Stimulated activated naive B cell treated with anti-CD40 and anti-IgM and Interleukin-4, amounts not matched to agents 10 μg/mL and 1 μg/mL and 100 μg/mL, for 72 hours (primary cell): ENCODE results near the gene CRABP2.

Experiments
- ATAC-seq, 2 donors: fragments of 150-1000 bp; cut with Tn5 transposase; replicated peaks; 2 replicates each; pipeline ENCODE4 v1.10.0; 2021; ENCODE audit warnings: moderate library complexity in 1 of 2
- DNase-seq: peaks from one replicate; pipeline ENCODE4 v3.0.0; 2021
- H3K27ac Mint-ChIP-seq: one replicate; pipeline ENCODE4 v1.8.0; 2022; ENCODE audit warnings: mild to moderate bottlenecking, mixed read lengths
- H3K27me3 Mint-ChIP-seq, 2 donors: one replicate each; pipeline ENCODE4 v1.8.0; 2022; ENCODE audit warnings: mixed read lengths in 2 of 2
- H3K36me3 Mint-ChIP-seq, 2 donors: one replicate each; pipeline ENCODE4 v1.8.0; 2022; ENCODE audit warnings: mixed read lengths in 2 of 2, mild to moderate bottlenecking in 1 of 2
- H3K4me1 Mint-ChIP-seq, 2 donors: one replicate each; pipeline ENCODE4 v1.8.0; 2022; ENCODE audit warnings: mixed read lengths in 2 of 2, mild to moderate bottlenecking in 1 of 2
- H3K4me3 Mint-ChIP-seq, 2 donors: one replicate each; pipeline ENCODE4 v1.8.0; 2022; ENCODE audit warnings: mild to moderate bottlenecking in 2 of 2, mixed read lengths in 2 of 2, moderate library complexity in 1 of 2
- H3K9me3 Mint-ChIP-seq, 2 donors: one replicate each; pipeline ENCODE4 v1.8.0; 2022; ENCODE audit warnings: mixed read lengths in 2 of 2, mild to moderate bottlenecking in 1 of 2

The CRABP2 gene

DNA sequence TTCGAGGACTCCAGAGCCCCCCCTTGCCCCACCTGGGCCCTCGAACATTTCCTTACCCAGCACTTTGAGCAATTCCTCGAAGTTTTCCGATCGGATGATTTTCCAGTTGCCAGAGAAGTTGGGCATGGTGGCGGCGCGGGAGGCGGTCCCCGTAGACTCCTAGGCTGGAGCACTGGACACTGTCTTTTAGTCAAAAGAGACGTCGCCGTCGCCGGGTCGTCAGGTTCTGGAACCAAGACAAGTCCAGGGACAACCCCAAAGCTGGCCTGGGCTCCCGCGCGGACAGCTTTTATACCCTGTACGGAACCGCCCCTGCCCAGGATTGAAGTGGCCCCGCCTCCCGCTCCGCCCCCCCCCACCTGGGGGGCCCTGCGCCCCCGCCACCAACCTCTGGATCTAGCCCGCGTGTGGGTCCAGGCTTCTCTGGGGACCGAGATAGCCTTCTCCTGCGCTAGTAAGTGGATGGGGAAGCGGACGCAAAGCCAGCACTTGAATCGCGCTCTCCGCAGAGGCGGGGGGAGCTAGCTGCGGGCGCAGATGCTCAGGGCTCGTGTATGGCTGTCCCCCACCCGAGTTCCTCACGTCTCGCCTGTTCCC, at the start of gene CRABP2:
TSS of gene CRABP2 (minus strand) at position 263 of the 597 bp plus-strand sequence. CDS start at position 126, 137 bp downstream.
- Mint-ChIP-seq H3K36me3 (no peaks in the 10 kb centered on the region), H3K4me1 (peaks cover 17 to 32% of the 10 kb centered on the region in 2 donors), H3K9me3 (no peaks in the 10 kb centered on the region), H3K4me3 (peak within 1 kb of the TSS; percentile 85 to 90), H3K27me3 (peaks cover 47 to 56% of the 10 kb centered on the region in 2 donors), H3K27ac (peak within 1 kb of the TSS; percentile 96)
- no peak for DNase-seq
- ATAC-seq = peak; percentile 53 to 61

DNA sequence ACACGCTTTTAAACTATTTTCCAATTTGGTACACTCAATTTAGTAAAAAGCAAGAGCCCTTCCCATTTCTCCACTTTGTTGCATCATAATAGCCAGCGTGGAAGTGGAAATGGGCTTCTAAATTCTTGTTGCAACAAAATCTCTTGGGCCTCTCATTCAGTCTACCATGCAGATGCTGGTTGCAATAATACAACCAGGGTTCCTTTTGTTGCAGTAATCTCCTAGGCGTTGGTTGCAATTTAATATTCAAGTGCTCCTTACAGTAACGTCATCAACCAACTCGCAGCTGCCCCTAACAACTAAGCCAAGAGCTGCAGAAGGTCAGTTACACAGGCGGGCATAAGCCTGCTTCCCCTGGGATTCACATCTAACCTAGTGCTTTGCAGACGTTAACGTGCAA, 48.8 kb upstream of the CRABP2 start:
- no peak overlapping the region for H3K27ac Mint-ChIP-seq
- DNase-seq (no peak), ATAC-seq (no peak)
- no peak overlapping the region for H3K4me3 Mint-ChIP-seq
- H3K9me3 Mint-ChIP-seq = no peaks in the 10 kb centered on the region
- peaks cover 8 to 20% of the 10 kb centered on the region in 2 donors for H3K36me3 Mint-ChIP-seq
- peaks cover 25 to 39% of the 10 kb centered on the region in 2 donors for H3K4me1 Mint-ChIP-seq
- no peaks in the 10 kb centered on the region for H3K27me3 Mint-ChIP-seq

DNA sequence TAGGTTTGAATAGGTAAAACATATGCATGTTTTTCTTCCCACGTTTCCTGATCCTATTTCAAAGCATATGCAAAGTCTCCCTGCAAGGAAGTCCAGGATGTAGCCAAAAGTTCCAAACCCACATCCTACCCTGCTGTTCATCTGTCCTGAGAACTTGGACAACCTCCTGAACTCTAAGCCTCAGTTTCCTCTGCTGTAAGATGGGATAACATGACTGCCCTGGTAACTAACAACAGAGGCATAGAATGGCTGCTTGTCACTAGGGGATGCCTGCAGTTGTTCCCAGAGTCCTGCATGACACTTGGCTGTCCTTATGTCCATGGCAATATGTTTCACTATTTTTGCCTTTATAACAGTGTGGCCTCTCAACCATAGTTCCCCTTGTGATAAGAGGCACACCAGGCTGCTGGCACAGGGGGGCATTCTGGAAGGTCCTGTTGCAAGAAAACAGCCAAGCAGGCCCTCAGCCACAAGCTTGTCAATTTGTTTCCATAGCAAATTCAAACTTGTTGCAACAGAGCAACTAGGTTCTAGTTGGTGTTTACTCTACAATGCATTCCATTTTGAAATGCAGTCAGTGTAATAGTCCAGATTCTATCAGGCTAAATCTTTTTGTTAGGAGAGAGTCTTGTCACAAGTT, 47.6 kb upstream of the CRABP2 start:
- Mint-ChIP-seq H3K27me3 (no peaks in the 10 kb centered on the region), H3K9me3 (no peaks in the 10 kb centered on the region), H3K4me1 (peaks cover 36 to 48% of the 10 kb centered on the region in 2 donors), H3K27ac (peak overlapping the region; percentile 52), H3K4me3 (peak overlapping the region; percentile 79 to 94), H3K36me3 (peaks cover 16 to 30% of the 10 kb centered on the region in 2 donors)
- ATAC-seq (no peak), DNase-seq (no peak)

DNA sequence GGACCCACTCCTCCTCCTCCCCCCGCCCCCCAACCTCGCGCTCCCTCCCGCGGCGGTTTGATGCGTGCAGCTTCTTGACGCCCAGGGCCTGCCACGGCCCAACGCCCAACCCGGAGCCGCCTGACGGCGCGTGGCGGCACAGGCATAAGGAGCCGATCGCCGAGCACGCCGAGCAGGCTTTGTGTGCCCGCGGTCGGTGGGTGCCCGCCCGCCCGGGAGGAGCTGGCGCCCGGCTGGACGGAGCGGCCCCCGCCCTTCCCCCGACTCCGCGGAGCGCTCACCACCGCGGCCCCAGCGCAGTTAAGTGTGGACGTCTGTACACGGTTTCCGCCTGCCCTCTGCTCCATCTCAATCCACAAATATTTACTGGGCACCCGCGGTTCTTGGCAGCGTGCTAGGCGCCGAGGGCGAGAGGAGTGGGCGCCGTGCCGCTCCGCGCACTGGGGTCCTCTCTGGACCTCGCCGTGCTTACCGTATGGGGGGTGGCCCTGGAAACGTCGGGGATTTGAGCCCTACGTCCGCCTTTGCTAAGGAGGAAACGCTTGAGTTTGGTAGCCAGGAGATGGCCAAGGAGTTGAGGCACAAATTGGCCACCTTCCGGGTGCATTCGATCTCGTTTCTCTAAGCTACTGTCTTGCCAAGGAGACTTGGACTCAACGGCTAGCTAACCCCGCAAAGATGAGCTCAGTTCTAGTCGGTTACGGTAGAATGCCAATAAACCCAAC, 46.5 kb upstream of the CRABP2 start:
- DNase-seq = peak; percentile 91
- Mint-ChIP-seq H3K4me1 (peaks cover 44 to 57% of the 10 kb centered on the region in 2 donors), H3K36me3 (peaks cover 19 to 37% of the 10 kb centered on the region in 2 donors), H3K4me3 (peak overlapping the region; percentile 79 to 94), H3K9me3 (no peaks in the 10 kb centered on the region), H3K27ac (peak overlapping the region; percentile 97), H3K27me3 (no peaks in the 10 kb centered on the region)
- ATAC-seq = peak; percentile 79 to 83

DNA sequence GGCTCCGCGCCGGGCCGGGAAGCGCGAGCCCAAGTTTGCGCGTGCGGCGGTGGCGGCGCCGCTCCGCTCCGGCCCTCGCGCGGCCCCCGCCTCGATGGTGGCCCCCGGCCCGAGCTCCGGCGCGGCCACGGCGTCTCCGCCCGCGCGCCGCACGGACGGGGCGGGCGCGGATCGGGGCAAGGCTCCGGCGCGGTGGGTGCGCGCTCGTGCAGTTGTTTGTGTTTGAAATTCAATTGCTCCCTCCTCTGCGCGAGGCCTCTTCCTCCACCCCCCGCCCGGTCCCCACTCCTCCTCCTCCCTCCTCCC, 46.0 kb upstream of the CRABP2 start, which contains the start of gene HDGF:
TSS of gene HDGF (minus strand) at position 225 of the 306 bp plus-strand sequence. CDS start 246 bp downstream, outside the sequence.
- ATAC-seq (no peak), DNase-seq (no peak)
- H3K9me3 Mint-ChIP-seq = no peaks in the 10 kb centered on the region
- peaks cover 46 to 63% of the 10 kb centered on the region in 2 donors for H3K4me1 Mint-ChIP-seq
- peak within 1 kb of the TSS; percentile 79 to 94 for H3K4me3 Mint-ChIP-seq
- H3K27ac Mint-ChIP-seq = peak within 1 kb of the TSS; percentile 97
- H3K36me3 Mint-ChIP-seq = peaks cover 19 to 41% of the 10 kb centered on the region in 2 donors
- H3K27me3 Mint-ChIP-seq = no peaks in the 10 kb centered on the region

DNA sequence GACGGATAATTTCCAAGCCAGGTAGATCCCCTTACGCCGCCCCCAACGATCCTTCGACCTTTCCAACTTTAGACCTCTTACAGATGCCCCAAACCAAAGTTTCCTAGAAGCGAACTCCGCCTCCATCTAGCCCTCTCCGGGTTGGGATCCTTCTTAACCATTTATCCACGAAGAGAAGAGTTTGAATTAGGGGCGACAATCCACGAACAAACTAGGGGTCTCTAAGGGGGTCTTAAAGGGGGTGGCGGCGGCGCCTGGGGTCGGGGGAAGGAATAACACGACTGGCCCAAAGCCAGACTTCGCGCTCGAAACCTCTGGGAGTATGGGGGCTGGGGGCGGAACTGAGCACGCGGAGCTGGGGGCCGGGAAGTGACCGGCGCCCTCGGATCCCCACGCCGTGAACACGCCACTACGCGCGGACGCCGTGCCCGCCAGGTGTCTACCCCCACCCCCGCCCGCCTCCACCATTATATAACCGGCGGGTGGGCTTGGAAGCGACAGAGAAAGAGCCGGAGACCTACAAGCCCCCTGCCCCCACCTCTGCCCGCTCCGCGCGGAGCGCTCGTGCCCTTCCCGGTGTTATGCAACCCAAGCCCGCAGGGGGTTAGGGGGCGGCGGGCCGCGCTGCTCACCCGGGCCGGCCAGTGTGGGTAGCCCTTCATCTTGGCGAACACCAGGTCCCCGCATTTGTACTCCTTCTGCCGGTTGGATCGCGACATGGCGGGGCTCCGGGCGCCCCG, 45.5 kb upstream of the CRABP2 start:
- Mint-ChIP-seq H3K4me1 (peaks cover 50 to 68% of the 10 kb centered on the region in 2 donors), H3K9me3 (no peaks in the 10 kb centered on the region), H3K4me3 (peak overlapping the region; percentile 79 to 92), H3K27ac (peak overlapping the region; percentile 94), H3K27me3 (no peaks in the 10 kb centered on the region), H3K36me3 (peaks cover 21 to 44% of the 10 kb centered on the region in 2 donors)
- DNase-seq (peak; percentile 30), ATAC-seq (peak; percentile 32 to 38)

DNA sequence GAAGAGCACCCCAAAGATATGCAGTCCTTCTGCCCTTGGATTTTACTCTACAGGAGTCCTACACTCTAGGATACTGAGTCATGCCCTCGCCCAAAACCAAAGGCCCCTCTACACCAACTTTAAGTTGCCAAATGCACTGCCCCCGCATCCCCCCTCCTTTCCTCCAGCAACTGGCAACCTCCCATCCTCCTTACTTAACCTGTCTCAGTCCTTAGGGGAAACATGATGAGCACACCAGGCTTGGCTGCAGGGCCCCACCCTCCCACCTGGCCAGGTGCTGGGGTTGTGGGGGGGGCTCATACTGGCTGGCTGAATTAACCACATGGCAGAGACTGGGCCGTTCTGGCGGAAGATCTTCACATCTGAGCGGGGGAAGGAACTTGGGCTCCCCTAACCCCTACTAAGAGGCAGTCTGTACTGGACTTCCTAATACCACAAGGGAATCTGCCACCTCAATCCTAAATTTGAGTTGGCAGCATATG, 44.8 kb upstream of the CRABP2 start:
- peaks cover 26 to 49% of the 10 kb centered on the region in 2 donors for H3K36me3 Mint-ChIP-seq
- DNase-seq = no peak

DNA sequence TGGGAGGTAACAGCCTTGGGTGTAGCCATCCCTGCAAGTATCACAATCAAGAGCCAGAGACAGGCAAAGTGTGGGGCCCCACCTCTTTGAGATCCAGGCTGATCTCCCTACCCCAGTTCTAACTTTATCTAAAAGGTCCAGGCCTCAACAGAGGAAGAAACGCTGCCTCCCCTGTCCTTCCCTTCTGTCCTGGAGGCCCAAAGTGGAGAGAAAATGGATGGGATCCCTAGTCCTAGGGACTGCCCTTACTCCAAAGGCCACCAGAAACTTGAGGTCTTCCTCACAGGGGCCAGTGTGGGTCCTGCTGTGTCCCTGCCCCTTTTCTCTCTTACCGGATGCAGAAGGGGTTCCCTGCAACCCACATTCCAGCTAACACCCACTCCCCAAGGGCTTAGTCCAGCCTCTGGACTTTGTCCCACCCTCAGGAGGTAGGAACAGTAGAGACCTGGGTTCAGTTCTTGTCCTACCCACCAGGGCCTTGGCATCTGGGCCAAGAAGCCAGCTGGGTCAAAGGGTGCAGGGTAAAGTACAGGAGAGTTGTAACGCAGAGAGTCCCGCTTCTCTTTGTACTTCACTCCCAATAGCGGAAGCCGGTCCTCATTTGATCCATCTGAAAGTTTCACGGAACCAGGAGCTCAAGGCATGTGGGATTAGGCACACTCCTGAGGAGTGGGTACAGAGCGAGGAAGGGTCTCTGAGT, 44.2 kb upstream of the CRABP2 start:
- peak overlapping the region; percentile 79 to 92 for H3K4me3 Mint-ChIP-seq
- H3K4me1 Mint-ChIP-seq = peaks cover 51 to 68% of the 10 kb centered on the region in 2 donors
- no peak for ATAC-seq
- DNase-seq = no peak
- peak overlapping the region; percentile 94 for H3K27ac Mint-ChIP-seq
- H3K9me3 Mint-ChIP-seq = no peaks in the 10 kb centered on the region
- H3K36me3 Mint-ChIP-seq = peaks cover 30 to 56% of the 10 kb centered on the region in 2 donors
- no peaks in the 10 kb centered on the region for H3K27me3 Mint-ChIP-seq

More for the DNA sequence above, 44.8 kb upstream of the CRABP2 start:
- Mint-ChIP-seq H3K9me3 (no peaks in the 10 kb centered on the region), H3K4me1 (peaks cover 52 to 68% of the 10 kb centered on the region in 2 donors), H3K27me3 (no peaks in the 10 kb centered on the region), H3K4me3 (peak overlapping the region; percentile 79 to 92), H3K27ac (peak overlapping the region; percentile 94)
- peak in 1 of 2 donors; percentile 6 for ATAC-seq

DNA sequence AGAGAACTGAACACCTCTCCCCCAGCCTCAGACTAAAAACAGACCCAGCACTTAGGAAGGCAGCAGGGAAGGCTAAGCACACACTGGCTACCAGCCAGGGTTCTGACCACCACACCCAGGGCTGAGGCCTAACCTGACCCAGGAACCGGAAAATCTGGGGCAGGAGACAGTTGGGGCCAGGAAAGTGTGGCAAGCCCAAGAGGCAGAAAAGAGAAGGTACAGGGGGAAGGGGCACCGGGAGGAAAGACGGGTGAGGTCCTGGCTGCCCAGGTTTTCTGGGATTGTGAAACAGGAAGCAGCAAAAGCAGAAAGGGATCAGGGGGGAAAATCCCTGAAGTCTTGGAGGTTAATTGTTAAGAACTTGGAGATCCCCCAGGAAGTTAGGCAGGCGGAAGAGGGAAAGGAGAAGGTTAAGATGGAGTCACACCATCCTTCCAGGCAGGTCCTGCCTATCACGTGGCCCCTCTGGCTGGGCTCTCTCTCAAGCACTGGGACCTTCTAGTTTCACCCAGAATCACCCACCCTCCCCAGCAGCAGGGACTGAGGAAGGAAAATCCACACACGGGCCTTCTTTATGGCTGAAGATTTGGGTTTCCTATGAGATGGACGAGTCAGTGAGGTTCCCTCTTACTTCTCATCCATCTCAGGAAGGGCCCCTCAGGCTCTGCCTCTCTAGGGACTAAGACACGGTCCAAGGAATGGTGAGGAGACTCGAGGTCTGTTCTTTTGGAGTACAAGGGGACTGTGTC, 43.5 kb upstream of the CRABP2 start:
- no peaks in the 10 kb centered on the region for H3K9me3 Mint-ChIP-seq
- H3K27ac Mint-ChIP-seq = peak overlapping the region; percentile 94
- ATAC-seq (no peak), DNase-seq (no peak)
- H3K4me1 Mint-ChIP-seq = peaks cover 51 to 64% of the 10 kb centered on the region in 2 donors
- H3K36me3 Mint-ChIP-seq = peaks cover 35 to 61% of the 10 kb centered on the region in 2 donors
- H3K4me3 Mint-ChIP-seq = peak overlapping the region; percentile 79 to 92
- no peaks in the 10 kb centered on the region for H3K27me3 Mint-ChIP-seq

DNA sequence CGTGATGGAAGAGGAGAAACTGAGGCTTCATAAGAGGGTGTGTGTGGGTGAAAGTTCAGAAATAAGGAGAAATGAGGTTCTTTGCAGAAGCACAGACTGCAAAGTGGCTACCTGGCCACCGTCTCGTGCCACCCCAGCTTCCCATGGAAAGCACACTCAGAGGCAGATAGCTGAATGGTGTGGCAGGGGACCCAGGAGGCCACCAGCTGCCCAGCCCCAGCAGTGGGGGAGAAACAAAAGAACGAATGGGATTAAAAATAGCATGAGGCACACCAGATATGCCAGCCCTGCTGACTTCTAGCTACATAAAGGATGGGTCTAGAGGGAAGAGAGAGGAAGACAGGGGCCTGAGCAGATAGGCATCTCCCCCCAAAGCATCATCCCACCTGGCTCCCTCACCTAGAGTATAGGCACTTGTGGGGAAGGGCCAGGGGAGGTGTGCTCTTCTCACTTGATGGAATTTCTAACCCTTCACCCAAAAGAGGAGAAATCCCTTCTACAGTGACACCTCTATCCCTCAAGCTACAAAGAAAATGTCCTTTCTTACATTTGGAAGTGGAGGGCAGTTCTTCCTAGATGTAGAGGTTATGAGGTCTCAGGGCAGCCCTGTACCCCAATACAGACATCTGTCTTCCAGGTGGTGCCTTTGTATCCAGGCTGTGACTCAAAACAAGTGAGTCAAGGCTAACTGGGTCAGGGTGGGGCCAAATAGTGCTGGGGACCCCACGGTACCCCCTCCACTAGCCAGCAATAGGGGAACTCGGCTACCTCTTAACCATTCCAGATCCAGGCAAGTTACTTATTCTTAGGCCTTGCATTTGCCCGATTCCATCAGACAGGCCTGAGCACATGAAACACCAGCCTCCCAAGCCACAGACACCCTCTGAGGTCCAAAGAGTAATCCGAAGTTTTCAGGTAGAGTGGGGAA, 42.6 kb upstream of the CRABP2 start:
- Mint-ChIP-seq H3K27me3 (no peaks in the 10 kb centered on the region), H3K4me1 (peaks cover 50 to 65% of the 10 kb centered on the region in 2 donors), H3K27ac (peak overlapping the region; percentile 94), H3K4me3 (peak overlapping the region; percentile 79 to 92), H3K36me3 (peaks cover 42 to 70% of the 10 kb centered on the region in 2 donors), H3K9me3 (no peaks in the 10 kb centered on the region)
- DNase-seq = no peak
- no peak for ATAC-seq

DNA sequence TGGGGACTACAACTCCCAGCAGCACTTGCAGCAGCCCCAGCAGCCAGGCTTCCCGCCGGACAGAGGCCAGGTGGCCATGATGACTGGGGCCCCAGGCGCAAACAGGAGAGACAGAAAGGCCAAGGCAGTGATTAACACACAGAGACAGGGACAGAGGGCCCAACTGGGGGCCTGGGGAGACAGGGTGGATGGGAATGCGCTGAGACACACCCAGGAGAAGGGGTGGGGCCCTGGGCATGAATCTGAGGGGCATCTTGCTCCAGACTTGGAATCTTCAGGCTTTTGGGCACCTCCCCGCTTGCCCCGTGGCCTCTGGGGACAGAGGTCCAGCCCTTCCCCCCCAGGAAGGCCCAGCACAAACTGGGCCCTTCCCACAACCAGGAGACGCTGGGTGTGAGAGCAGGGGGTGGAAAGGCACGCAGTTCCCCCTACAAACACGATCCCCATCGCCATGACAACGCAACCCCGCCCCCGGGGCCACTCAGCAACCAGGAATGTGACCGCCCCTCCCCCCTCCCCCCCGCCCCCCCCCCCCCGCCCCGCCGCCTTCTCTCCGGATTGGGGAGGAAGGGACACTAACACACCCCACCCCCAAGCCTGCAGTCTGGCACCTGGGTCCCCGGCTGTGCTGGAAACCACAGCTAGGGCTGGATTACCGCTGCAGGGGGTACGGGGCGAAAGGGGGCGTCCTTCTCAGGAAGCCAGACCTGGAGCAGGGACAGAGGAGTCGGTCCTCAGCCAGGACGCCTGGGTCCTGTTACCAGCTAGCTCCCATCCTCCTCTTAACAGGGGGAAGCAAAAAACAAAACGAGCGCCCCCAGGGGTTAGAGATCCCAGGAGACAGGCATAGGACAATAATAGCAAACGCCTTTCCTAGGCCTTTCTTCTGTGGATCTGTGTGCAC, 41.6 kb upstream of the CRABP2 start:
- H3K27ac Mint-ChIP-seq = peak overlapping the region; percentile 94
- peaks cover 51 to 66% of the 10 kb centered on the region in 2 donors for H3K4me1 Mint-ChIP-seq
- peak; percentile 29 to 30 for ATAC-seq
- H3K9me3 Mint-ChIP-seq = no peaks in the 10 kb centered on the region
- DNase-seq = no peak
- H3K36me3 Mint-ChIP-seq = peaks cover 48 to 79% of the 10 kb centered on the region in 2 donors
- peak overlapping the region; percentile 79 to 92 for H3K4me3 Mint-ChIP-seq
- no peaks in the 10 kb centered on the region for H3K27me3 Mint-ChIP-seq
